ENCODE measurements around the gene MMAB.

Gene MMAB

DNA sequence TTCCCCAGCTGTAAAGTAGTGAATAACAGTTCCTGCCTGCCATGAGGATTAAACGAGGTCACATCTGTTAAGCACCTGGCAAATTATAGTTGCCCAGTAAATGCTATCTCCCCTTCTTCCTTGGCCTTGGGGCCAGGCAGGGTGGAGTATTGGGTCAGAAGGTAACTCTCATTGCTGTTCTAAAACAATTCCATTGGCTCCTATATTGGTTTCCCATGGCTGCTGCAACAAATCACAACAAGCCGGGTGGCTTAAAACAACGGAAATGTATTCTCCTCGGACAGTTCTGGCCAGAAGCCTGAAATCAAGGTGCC is 31.9 kb downstream of the MMAB start:
- no peak for DNase-seq (ENCODE audit: low read depth in 2 of 3, low spot score in 2 of 3)

DNA sequence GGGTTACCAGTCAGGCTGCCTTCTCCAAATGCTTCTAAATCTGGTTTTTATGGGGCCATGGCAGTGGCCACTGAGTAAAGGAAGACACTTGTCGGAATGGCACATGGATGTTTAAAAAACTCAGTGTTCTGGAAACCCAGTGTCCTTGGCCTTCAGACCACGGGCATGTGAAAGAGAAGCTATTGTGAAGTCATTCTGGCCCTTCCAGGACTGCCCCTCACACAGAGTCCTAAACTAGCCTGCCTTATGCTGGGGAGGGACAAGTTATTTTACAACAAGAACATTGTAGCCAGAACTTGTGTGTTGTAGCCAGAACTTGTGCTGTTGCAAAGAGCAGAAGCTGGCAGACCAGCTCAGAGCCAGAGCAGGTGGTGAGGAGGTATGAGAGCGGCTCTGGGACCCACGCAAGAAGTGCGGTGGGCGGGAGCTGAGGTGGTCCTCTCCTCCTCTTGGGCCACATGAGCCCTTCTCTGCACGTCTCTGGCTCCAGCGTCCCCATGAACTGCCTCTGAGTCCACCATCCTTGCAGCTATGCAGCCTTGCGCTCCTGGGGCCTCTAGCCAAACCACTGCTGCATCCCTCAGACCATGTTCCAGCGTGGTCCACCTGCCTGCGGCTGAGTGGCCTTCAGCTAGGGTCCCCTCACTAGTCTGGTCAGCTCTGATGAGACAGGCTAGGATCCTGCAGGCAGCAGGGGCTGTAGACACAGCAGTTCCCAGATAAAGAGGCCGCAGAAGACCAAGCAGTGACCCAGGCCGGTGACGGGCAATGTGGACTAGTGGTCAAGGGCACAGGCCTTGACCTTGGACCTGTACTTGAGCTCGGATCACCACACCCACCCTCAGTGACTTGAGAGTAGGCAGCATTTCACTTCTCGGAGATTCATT is 32.5 kb downstream of the MMAB start:
- DNase-seq (ENCODE audit: low read depth in 2 of 3, low spot score in 2 of 3), result no peak

DNA sequence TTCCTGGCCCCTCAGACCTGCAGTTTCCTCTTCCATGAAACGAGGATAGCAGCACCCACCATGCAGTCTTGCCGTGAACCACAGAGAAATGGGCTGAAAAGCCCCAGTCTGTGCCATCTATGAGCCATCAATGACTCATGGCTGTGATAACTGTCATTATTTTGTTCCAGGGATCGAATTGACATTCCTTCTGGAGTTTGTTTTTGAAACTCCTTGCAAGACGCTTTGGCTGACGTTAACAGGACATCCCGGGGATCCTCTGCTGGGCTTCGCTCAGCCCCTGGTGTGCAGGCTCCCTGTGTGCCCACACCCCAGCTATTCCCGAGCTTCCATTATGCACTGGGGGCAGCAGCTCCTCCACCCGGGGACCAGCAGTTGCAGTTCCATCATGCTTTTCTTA is 33.8 kb downstream of the MMAB start:
- no peak for DNase-seq (ENCODE audit: low read depth in 2 of 3, low spot score in 2 of 3)

DNA sequence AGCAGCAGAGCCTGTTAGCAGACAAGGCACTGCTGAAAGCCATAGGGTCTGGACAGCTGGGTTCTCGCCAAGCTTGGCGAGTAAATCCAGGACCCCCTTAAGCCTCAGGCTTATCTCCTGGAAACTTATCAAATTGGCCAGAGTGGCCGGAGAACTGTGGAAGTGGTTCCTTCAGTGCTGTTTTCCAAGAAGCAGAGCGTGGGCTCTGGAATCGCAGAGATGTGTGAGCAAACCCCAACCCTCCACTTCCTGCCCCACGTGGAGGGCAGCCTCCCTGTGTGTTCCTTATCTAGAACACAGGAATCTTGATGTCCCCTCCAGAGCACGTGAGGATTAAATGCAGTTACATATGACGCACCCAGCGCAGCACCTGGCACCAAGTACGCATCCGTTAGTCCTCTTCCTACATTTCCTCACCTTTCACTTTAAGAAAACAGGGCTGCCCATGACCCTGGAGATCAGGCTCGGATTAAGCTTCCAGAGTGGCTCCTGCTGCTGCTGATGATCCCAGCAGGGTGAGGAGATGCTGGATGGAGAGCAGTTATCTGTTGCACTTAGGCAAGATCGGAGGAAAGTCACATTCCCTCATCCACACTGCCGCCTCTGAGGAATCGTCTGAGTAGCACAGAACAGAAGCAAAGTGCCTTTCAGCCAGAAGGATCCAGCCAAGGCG is 35.0 kb downstream of the MMAB start:
- DNase-seq (ENCODE audit: low read depth in 2 of 3, low spot score in 2 of 3), result no peak

DNA sequence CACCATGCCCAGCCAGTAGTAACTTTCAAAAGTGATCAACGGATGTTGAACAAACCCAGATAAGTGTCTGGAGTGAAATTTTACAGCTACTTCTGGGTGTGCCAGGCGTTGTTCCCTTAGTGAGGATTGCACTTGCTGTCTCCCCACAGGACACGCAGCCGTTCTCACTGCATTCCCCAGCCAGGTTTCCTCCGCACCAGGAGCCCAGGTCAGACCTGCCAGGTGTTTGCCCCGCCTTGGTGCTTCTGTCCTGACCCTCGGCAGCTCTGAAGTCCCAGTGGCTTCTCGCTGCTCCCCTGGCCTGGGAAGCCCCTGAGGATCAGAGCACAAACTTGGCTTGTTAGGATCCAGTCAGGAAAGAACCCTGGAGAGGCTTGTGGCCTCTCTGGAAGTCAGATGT is 36.2 kb downstream of the MMAB start:
- DNase-seq (ENCODE audit: low read depth in 2 of 3, low spot score in 2 of 3), result no peak

DNA sequence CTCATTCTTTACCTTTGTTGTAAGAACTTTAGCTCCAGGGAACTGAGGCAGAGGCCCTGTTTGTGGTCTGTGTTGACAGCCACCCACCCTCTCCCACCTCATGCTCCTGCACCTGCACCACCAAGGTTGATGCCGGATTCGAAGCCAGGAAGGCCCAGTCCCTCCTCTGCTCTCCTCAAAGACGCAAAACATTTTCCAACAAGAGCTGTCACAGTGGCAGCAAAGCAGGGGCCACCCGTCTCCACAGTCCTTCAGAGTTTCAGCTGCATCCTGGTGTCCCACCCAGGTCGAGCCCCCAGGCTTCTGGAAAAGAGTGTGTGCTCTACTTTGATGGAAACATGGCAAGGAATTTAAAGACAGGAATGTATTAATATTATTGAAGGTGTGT is 37.4 kb downstream of the MMAB start:
- DNase-seq (ENCODE audit: low read depth in 2 of 3, low spot score in 2 of 3), result no peak

DNA sequence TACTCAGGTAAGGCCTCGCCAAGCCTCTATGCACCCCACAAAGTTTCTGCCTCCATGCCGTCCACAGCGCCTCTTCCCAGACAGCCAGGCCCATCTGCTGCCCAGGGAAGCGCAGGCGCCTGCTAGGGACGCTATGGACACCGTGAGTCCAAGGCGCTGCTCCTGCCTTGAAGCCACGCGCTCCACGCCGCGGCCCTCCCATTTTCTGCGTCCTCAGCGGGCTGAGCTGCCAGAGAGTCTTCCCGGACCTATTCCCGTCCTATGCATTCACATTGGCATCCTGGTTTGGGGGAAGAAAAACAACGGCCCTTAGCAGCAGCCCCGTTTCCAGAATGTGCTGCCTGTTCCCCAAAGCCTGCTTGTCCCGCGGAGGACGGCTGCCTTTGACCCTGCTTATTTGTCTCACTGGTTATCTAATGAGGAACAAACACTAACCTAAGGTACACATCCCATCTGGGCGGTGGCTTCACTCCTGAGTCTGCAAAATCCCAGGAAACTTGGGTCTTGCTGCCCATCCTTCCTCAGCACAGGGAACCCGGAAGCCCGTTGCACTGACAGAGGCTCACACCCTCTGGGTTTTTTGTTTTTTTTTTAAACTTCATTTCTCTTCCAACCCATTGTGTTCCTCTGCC is 38.0 kb downstream of the MMAB start:
- DNase-seq (ENCODE audit: low read depth in 2 of 3, low spot score in 2 of 3), result no peak

DNA sequence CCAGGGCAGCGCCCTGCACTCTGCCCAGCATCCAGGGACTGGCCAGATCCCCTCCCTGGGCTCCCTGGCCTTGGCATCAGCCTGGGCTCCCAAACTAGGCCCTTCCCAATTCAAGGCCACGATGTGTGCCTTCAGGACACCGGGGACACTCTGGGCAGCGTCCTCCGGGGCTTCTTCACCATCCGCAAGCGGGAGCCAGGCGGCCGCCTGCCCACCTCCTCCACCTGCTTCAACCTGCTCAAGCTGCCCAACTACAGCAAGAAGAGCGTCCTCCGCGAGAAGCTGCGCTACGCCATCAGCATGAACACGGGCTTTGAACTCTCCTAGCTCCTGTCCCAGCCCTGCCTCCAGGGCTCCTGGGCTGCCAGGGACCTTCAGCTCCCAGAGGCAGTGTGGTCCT is 38.8 kb downstream of the MMAB start:
- DNase-seq (ENCODE audit: low read depth in 2 of 3, low spot score in 2 of 3), result no peak

DNA sequence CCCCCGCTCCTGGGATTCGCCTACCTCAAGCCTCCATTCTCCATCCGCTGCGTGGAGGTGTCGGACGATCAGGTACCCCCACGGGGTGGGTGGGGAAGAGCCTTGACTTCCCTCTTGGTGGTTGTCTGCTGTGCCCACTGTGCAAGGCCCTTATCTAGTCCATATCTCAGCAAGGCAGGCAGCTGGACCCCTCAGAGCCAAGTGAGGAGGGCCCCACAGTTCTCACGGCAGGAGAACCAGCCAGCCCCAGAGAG is 39.9 kb downstream of the MMAB start:
- no peak for DNase-seq (ENCODE audit: low read depth in 2 of 3, low spot score in 2 of 3)

DNA sequence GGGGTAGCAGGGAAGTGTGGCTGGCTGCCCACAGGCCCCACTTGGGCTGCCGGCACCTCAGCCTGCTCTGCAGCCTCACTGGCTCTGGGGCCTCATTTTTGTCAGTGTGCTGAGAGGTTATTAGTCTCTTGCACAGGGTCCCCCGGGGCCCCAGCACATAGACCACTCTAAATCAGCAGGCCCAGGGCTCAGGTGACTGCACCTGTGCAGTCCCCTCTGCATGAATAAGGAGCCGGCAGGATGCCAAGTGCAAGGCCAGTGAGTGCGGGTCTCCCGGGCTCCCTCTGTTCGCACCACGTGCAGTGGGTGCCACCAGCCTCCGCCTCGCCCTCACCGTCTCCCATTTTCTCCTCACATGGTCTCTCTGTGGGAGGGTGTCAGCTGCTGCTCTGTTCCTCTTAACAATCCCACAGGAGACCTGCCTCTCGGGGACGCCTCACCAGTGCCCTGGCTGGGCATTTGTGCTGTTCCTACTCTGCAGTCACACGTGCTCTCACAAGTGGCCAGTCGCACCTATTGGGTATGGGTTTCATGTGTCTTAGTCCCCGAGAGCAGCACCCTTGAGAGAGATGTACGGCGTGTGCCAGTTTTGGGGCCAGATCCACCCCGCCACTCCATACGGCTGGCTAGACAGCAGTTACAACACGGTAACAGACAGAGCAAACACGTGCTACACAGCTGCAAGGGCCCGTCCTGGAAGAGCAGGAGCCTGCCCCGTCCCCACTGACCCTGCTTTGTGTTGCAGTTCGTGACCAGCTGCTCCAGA is 40.4 kb downstream of the MMAB start:
- DNase-seq (ENCODE audit: low read depth in 2 of 3, low spot score in 2 of 3), result no peak

DNA sequence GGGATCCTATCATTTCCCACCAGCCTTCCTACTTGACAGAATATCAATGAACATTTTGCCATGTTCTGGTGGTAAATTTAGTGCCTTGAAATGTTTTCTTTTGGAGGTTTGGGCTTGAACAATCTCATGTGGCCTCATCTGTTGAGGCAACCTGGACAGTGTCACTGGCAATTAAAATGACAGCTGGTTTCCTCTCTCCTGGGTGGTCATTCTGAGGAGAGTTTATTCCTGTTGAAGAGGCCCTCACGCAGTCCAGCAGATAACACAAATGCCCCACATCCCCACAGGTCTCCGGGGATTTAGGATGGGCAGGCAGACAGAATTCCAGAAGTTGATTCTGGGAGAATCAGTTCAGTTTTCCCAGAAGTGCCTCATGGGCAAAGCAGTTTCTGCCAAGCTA is 41.9 kb downstream of the MMAB start:
- DNase-seq (ENCODE audit: low read depth in 2 of 3, low spot score in 2 of 3), result no peak

DNA sequence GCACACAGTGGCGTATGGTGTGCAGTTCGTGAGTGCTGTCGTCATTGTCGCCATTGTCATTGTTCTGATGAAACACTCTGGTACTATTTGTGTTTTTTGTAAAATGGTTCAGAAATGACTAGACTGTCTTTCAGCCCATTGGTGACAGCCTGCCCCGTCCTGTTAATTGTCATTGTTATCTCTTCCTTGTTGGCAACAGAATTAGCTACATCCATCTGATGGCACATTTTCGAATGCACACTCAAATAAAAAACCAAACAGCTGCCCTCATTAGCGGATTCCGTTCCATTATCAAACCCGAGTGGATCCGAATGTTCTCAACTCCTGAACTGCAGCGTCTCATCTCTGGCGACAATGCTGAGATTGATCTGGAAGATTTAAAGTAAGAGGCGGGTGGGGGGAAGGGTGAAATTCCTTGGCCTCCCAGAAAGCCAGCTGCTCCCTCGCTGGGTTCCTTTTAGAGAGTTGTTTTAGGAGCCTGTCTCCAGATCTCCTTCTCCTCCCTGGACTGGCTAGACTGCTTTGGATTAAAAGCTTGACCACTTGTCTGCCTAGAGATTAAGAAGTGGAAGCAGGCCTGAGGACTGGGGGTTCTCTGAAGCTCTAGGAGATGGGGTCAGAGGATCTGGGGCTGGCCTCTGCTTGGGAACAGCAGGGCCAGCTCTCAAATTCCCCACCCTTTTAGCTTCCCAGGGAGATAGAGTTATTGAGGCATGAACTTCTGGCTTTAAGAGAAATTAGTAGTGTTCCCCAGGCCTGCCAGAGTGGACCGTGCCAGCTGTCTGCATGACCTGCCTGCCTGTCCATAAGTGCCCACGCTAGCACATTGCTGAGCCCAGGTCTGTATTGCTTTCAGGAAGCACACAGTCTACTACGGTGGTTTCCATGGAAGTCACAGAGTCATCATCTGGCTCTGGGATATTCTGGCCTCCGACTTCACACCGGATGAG is 43.3 kb downstream of the MMAB start:
- no peak for DNase-seq (ENCODE audit: low read depth in 2 of 3, low spot score in 2 of 3)

DNA sequence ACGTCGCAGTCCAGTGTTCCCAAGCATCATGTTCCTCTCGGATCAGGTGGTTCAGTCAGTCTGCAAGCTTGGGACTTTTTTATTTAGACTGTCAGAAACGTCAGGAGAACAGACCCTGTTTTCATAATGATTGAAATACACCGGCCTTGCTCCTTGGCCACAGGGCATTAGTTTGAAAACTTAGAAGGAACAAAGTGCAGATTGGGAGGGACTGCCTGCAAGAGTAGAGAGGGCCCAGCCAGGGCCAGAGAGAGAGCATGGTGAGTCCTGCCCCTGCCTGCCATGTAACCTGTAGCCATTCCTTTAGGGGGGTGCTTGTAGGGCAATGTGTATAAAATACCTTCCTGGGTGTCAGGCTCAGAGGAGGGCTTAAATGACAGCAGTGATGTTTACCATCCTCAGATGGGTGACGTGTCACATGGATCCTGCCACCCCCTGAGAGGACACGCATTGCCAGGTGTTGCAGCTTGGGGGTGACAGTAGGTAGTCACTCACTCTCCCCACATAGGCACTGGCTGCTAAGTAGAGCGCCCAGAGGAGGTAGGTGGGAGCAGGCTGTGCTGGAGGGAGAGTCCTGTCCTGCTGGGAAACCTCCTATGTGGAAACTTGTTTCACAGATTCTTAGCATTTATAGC is 45.7 kb downstream of the MMAB start:
- DNase-seq (ENCODE audit: low read depth in 2 of 3, low spot score in 2 of 3), result no peak

DNA sequence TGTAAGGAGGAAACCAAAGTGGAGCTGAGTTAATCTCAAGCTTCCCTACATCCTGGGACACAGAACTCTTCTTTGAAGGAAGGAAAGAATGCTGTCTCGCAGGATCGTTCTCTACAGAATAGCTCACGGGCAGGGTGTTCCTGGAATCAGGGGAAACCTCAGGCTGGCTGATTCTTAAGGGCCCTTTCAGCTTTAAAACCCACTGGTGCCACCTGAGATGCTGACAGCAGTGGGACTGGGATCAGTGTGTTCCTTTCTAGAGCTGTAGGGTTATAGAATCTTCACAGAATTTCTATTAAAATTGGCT is 48.1 kb downstream of the MMAB start:
- no peak for DNase-seq (ENCODE audit: low read depth in 2 of 3, low spot score in 2 of 3)

DNA sequence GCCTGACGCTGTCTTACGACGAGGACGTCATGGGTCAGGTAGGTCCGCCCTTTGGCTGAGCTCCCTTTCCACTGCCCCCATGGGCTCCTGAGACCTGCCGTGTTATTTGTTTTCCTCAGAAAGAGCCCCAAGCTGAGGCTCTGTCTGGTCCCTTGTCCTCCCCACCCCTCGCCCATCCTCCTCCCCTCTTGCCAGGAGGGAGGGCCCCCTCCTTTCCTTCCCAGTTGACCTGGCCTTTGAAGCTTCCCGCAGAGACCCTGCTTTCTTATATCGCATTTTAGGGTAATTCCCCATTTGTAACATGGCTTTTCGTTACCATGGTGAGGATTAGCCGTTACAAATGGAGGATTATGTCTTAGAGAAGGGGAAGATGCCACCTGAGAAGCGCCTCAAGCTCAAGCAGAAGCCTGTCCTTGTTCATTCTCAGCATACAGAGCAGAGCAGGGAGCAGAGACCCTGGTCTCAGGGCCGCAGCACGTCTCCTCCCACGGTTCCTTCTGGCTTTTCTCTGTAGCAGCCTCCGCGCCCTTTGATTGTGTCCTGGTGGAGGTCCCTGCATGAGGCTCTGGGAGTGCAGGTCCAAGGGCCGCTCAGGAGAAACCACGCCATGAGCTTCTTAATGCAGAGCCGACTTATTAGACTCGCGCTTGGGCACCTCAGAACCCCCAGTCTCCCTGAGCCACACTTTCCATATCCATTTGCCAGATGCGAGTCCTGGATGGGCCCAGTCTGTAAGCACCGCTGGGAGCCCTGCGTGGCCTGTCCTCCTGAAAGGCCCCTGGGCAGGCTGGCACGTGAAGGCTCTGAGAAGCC is 48.6 kb downstream of the MMAB start:
- DNase-seq (ENCODE audit: low read depth in 2 of 3, low spot score in 2 of 3), result no peak

DNA sequence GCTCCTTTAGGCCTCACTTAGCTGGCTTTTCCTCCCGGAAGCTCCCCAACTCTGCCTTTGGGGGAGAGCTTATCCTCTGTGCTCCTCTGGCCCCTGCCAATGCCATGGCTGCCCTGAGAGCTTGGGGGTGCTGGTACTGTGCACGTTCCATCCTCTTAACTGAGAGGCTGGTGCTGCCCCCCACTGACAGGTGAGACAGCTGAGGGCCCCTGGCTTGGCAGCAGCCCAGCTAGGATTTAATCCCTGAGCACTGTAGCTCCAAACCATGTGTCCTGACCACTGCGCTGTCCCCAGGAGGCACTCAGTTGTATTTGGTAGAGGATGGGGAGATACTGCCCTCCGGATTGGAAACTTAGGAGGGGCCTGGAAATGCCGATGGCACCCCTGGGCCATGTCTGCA is 49.8 kb downstream of the MMAB start:
- DNase-seq (ENCODE audit: low read depth in 2 of 3, low spot score in 2 of 3), result no peak

DNA sequence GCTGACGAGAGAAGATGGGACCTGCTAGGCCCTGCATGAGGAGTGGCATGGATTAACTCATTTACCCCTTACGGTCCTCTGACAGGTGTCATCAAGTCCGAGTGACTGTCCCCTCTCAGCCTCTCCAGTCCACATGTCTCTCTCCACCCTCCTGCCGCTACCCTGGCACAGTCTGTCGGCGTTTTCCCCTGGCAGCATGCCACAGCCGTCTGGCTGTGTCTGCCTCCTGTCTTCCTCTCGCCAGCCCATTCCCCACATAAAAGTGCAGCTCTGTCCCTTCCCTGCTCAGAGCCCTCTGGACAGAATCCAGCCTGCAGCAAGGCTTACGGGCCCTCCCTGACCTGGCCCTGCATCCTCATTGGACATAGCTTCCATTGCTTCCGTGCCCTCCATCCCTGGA is 50.2 kb downstream of the MMAB start:
- DNase-seq (ENCODE audit: low read depth in 2 of 3, low spot score in 2 of 3), result no peak

DNA sequence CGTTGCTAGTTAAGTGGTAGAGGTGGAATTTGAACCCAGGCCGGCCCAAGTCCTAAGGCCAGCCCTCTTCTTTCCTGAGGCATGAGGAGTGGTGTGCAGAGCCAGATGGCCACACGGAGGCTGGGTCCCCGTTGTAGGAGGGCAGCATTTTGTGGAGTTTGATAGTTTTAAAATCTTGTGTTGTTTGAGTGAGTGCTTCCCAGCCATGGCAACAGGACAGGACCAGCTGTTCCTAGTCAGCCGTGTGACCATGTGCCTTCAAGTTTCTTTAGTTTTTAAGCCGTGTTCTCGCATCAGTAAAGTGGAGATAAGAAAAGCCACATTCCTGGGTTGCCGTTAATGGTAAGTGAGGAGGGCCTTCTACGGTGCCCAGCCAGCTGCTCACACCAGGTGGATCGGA is 51.5 kb downstream of the MMAB start:
- DNase-seq (ENCODE audit: low read depth in 2 of 3, low spot score in 2 of 3), result no peak

DNA sequence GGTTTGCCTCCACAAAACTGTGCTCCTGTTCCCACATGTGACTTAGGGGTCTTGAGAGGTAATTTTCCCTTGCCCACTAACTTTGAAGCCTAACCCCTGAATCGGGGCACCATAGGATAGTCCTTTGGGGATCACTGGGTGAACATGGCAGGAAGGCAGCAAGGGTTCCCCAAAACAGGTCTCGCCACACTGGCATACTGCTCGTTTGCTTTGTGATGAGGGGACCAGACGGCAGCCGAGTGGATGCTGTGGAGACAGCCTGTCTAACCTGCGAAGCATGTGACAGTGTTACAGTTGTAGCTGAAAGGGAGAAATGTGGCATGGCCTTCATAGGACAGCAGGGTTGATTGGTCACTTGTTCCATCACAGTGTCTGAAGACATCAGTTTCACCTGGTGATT is 53.5 kb downstream of the MMAB start:
- no peak for DNase-seq (ENCODE audit: low read depth in 2 of 3, low spot score in 2 of 3)

All from activated CD8-positive, alpha-beta memory T cell treated with anti-CD3 and anti-CD28 coated beads for 48 hours (primary cell).